ENCODE measurements around the gene PPP2R5E.
A peak's percentile ranks its signal among the peaks of the same experiment; 100 is the strongest.

PPP2R5E gene

DNA sequence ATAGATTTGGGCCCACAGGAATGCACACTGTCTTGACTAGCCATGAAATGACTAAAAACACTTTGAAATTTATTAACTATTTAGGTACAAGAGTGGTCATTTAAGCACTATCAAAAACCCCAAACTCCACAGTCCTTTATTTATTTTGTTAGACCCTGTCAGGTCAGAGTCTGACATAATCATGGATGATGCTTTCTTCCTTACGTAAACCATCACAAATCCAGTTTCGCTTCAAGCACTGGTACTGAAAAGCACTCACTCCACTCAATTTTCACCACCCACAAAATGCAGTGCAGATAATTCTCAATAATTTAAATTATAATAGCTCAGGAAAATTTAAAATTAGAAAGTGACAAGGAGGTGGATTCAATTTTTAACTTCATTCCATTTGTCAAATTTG is 25.8 kb downstream of the PPP2R5E start:
- no peak for DNase-seq

DNA sequence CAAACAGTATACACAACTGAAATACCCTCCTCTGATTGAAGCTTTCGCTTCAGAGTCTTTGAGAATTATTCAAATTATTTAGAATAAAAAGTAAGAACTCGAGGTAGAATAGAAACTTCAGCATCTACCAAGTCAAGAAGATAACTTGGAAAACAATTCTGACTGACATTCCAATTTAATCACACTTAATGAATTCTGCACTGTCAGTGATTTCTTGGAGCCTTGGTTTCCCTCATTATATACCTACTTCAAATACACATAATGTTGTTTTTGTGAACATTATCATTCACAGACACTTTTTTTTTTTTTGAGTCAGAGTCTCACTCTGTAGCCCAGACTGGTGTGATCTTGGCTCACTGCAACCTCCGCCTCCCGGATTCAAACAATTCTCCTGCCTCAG is 27.9 kb downstream of the PPP2R5E start:
- no peak for DNase-seq

DNA sequence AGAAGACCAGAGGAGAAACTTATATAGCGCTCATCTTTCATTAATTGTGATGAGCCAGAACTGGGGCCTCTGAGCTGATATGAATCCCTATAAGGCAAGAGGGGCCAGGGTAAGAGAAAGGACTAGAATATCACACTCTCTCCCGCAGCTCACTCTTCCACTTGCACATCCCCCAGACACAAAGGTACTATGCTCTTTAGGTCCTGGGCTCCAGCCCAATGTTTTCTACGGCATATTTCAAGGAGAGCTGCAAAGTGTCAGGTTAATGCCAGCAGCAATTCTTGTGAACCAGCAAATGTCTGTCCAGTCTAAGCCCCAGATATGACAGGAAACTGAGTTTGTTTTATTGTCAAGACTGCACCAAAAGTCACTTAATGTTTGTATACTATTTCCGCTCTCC is 29.4 kb downstream of the PPP2R5E start:
- DNase-seq: no peak

DNA sequence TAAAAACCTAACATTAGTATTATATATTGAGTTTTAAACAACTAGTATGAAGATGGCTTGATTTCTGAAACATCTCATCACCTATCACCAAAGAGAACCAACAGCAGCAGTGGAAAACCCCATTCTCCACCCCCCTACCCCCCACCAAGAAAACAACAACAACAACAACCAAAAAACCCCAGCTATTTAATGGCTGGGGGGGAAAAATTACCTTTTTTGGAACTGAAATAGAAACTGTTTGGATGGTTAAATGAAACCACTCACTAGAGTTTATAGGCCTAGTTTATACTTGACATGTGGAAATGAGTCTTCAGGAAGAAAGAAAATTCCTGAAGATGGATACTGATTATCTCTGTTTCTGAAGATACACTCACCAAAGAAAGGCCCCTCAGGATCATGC is 30.3 kb downstream of the PPP2R5E start:
- no peak for DNase-seq

DNA sequence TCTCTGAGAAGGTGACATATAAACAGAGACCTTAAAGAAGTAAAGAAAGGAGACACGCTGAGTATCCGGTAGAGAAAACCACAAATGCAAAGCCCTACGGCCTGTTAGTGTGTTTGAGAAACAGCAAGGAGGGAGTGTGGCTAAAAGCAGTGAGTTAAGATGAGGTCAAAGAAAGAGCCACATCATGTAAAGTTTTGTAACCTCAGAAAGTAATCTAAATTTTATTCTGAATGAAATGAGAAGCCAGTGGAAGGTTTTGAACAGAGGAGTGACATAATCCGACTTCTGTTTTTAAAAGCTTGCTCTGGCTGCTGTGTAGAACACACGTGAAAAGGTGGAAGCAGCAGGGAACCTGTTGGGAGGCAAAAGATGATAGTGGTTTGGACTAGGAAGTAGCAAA is 32.6 kb downstream of the PPP2R5E start:
- DNase-seq: peak; percentile 33

DNA sequence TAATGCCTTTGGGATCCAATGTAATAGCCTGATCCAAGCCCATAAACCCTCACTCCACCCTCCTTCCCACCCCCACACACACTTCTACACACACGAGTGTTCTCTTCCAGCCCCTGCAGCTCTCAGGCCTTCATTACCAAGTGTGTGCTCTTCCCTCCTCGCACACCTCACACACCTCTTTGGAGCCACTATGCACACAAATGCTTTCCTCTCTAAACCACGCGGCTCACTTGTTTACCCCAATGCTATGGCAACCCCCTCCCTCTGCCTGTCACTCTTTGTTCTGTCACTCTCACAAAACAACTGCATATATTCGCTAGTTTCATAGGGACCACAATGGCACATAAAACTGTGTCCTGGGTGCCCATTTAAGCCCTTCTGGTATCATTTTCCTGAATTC is 35.1 kb downstream of the PPP2R5E start:
- DNase-seq: no peak

DNA sequence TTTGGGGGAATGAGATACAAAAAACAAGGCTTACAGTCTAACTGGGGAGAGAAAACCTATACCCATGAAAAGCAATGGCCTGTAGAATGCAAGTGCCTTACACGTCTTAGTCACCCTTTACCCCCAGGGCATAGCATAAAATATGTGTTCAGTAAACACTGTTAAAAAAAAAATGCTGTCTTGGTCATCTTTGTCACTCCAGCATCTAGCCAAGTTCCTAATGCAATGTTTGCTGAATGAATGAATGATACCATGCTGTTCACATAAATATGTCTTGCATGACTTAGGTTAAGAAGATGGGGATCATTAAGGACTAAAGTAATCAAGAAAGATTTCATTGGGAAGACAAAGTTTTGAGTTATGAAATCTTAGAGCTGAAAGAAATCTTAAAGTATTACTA is 38.5 kb downstream of the PPP2R5E start:
- no peak for DNase-seq

DNA sequence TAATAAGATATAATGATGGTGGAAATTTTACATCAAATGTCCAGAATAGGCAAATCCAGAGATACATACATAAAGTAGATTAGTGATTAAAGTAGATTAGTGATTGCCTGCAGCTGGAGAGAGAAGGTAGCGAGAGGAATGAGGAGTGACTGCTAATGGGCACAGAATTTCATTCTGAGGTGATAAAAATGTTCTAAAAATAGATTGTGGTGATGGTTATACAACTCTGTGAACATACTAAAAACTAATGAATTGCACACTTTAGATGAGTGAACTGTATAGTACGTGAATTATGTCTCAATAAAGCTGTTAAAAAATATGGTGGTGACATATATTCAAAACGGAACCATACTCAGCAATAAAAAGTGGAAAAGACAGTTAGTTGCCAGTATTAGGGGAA is 41.7 kb downstream of the PPP2R5E start:
- no peak for DNase-seq

DNA sequence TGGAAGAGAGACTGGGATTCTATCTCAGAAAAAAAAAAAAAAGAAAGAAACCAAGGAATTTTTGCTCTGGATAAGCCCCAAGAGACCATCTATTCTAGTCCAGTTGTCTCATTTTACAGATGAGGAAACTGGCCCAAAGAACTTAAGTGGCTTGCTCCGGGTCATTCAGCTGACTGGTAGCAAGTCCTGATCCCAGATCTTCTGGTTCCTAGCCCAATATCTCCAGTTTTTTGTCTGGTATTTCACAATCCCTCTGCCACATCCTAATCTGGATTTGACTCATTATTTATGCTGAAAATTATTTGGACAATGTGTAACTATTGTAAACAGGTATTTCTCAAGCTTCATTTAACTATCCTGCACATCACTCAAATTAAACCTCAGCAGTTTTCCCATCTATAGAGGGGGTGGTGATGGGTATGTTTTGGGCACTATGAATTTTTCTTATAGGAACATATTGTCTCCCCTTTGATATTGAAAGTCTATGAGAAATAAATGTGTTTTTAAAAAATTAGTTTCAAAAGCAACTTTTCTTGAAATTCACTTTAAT is 43.4 kb downstream of the PPP2R5E start:
- DNase-seq: no peak

DNA sequence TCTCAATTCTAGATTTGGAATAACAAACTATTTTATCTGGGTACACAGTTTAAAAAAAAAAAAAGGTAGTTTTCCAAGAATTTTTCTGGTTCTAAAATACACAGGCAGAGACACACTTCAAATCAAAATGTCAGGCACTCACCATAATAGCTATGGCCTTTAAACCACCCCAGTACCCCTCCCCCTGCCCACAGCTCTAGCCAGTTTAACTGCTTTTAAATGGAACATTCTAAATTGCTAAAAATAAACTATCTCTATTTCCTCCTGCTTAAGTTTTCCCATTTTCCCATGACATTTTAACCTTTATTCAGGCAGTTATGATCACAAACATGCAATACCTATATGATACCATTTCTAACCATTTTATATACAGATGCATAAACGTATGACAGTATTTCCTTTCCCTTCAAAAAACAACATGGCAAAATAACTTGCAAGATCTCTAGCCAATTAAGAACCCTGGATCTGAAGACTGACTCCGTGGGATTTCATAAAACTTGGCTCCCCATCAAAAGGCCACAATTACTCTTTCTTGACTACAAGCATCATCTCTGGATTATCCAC is 46.3 kb downstream of the PPP2R5E start:
- no peak for DNase-seq

DNA sequence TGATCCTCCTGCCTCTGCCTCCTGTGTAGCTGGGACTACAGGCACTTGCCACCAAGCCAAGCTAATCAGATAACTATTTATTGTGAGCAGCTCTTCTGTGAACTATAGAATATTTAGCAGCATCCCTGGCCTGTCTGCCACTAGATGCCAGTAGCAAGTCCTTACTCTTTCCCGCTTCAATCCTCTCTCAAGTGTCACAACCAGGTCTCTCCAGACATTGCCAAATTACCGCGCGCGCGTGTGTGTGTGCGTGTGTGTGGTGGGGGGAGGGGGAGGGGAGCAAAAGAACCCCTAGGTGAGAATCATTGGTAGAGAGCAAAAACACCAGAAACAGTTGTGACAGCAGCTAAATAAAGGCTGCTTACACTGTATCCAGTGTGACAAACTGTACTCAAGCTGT is 49.9 kb downstream of the PPP2R5E start:
- no peak for DNase-seq

DNA sequence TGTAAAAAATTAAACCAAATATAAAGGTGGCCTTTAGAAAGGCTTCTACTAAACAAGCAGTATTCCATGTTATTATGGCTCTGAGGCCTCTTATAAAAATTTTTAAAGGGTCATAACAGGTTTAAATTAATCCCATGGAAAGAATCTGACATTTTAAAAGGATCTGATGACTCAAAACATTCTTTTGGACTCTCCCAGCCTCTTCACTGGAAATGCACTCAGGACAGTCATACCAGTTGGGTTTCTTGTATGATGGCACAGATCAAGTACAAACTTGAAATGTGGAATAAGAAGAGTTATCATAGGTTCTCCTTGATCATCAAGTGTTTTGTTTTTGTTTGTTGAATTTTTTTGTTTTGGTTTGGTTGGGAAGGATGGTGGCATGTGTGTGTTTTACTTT is 50.8 kb downstream of the PPP2R5E start:
- DNase-seq: no peak

DNA sequence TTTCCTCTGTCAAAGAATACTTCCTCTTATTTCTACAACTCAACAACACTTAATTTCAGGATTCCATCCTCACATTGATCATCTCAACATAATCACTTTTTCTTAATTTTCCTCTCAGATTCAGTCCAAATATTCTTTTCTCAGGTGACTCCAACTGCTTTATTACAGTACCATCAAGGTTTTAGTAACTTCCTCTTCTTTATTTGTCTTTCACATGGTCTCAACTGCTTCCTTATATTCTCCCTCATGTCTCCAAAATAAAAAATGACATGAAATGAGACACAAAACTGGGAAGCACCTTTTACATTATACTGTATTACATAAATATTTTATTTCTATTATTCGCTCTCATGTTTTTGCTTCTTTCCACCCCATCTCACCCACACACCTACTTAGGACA is 55.5 kb downstream of the PPP2R5E start:
- no peak for DNase-seq

DNA sequence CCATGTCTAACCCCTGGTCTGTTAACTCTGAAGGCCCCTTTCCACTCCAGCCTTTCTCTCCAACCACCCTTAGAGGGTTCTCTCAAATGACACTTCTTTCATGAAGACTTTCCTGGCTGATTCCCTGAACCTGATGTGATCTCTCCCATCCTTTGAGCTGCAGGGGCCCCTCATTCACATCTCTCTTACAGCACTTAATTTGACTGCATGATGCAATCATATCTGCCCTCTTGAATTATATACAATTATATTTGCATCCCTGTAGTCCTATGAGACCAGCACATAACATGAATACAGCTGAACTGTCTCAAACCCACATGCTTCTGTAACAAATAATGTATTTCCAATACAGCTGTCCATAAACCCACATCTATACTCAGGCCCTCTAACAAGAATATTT is 56.4 kb downstream of the PPP2R5E start:
- no peak for DNase-seq

DNA sequence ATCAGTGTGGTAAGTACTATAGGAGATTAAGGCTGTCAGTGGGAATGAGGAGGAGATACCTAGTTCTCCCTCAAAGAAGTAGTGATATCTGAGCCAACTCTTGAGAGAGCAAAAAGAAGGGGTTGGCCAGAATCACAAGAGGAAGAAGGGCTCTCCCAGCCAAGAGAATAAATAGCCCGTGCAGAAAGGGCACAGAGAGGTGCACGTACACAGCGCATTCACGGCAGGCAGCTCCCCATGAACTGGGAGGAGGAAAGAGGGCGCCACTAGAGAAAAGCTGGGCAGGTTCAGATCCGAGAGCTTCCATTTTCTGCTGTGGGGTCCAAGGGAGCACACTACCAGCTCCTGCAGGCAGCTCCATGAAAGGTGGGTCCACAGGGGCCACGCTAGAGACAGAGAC is 59.9 kb downstream of the PPP2R5E start:
- no peak for DNase-seq

DNA sequence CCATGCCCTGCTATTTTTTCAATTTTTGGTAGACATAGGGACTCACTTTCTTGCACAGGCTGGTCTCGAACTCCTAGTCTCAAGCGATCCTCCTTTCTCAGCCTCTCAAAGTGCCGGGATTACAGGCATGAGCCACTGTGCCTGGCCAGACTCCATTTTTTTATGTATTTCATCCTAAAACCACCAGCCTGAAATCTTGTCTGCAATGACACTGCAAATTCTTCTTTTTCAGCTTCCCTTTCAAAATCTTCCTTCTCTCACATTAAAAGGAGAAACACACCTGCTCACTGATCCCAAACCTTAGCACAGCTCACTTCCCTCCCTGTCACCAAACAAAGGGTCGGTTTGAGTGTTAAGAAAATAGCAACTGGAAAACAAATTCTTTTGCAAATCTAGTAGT is 62.6 kb downstream of the PPP2R5E start:
- no peak for DNase-seq

DNA sequence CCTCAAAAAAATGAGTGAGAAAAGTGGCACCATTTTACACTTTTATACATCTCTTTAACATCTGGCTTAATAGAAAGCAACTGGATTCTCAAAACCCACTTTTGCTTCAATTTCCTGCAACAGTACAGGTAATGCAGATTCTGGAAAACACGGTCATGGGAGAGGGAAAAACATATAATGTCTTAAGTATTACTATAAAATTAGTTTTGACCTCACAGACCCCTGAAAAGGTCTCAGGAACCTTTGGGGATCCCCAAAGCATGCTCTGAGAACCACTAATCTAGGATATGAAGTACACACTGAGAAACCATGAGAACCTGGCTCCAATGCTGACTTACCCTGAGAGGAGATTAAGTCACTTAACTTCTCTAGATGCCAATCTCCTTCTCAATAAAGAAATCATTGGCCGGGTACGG is 64.7 kb downstream of the PPP2R5E start:
- DNase-seq: peak; percentile 60

DNA sequence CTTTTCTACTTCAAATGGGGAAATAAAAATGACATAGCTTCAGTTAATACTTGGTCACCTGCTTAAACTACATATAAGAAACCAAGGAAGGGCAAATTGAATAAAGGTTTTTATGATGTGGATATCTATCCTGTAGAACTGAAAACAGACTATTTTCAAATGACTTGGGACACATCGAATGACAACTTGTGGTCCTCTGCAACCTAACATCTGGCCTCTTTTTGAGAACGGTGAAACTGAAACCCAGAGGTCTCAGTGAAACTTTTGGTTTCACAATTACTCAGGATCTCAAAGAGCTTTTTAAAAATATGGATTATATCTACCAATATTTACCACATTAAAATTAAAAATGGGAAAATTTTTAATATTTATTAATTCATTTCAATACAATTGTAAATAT is 65.2 kb downstream of the PPP2R5E start:
- DNase-seq: peak; percentile 88

DNA sequence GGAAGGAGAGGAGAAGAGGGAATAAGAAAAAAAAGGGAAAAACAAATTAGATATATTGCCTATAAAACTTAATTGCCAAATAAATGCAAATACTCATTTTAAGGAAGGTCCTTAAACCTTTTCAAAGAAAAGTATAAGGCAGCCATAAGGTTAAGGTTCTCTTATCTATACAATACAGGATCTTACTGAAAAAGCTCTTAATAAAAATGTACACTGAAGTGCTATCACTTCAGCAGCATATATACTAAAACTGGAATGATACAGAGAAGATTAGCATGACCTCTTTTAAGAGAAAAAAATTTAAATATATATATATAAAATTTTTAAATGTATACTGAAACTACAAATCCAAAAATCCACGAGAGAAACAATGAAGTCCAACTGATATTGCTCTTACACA is 65.6 kb downstream of the PPP2R5E start:
- DNase-seq: no peak

DNA sequence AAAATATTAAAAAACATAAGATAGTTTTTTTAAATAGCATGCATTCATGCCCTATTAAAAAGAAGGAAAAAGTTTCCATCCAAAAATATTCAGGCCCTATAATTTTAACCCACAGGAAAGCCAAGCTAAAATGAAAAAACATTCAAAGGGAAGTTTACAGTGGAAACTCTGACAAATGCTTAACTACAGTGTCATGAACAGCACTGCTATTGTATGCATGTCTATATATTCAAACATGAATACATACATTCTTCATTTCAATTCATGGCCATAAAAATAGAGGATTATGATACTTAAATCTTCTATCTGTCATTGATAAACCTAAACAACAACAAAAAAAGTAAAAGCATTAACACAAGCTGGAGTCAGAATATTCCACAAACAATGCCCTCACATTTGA is 67.4 kb downstream of the PPP2R5E start:
- DNase-seq: no peak

DNA sequence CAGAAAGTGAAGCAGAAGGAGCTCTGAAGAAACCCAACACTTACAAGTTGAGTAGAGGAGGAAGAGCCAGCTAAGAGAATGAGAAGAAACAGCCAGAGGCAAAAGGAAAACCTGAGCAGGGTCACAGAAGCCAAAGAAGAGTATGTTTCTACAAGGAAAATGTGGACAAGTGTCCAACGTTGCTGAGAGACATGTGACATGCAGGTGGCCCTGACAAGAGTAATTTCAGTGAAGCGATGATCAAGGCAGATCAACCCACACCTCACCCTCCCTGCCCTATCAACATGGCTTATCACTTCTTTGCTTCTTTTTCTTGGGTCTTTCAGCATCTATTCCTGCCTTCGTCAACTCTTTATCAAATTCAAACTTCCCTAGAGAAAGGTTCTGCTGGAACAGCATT is 68.3 kb downstream of the PPP2R5E start:
- no peak for DNase-seq

DNA sequence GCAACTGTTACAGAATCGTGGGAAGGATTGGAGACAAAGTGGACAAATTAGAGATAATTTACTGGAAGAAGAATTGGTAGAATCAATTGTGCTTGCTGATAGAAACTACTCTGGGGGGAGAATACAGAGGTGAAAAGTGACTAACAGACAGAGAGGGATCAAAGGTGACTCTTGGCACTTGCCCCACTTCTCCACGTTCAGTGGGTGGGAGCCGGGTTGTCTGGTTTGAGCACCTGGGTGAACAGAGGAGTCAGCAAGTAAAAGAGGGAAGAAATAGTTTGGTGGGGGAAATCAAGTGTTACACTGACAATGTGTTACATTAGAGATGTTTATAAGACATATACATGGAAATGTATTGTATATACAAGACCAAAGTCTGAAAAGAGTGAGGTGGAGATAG is 69.1 kb downstream of the PPP2R5E start:
- no peak for DNase-seq

DNA sequence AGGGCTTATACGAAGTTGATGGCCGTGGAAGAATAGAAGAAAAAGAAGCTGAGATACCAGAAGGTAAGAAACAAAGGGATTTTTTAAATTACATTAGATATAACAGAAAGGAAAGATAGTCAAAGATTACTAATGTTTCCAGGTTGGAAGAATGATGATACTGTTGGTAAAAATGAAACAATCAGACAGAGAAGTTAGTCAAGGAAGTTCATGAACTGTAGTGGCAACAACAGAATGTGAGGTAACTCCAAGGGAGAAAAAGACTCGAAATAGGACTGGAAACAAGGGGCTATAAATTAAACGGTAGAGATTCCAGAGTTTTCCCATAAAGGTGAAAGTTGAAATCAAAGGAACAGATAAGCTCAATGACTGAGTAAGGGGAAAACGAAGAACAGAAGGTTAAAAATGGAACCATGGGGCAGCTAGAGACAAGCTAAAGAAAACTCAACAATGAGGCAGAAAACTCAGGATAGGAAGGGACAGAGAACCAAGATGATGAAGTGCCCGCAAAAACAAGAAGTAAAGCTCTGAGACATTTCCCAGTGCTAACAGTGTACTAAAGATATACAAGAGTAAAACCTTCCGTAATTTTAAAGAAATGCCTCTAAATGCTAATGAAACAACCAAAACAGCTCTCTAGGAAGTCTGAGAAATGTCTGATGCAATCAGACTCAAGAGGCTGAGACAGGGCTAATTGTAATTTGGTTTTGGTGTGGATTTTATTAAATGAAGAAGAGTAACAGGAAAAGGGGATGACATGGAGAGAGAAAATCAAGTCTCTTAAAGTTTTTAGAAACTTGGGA is 70.0 kb downstream of the PPP2R5E start:
- DNase-seq: no peak

DNA sequence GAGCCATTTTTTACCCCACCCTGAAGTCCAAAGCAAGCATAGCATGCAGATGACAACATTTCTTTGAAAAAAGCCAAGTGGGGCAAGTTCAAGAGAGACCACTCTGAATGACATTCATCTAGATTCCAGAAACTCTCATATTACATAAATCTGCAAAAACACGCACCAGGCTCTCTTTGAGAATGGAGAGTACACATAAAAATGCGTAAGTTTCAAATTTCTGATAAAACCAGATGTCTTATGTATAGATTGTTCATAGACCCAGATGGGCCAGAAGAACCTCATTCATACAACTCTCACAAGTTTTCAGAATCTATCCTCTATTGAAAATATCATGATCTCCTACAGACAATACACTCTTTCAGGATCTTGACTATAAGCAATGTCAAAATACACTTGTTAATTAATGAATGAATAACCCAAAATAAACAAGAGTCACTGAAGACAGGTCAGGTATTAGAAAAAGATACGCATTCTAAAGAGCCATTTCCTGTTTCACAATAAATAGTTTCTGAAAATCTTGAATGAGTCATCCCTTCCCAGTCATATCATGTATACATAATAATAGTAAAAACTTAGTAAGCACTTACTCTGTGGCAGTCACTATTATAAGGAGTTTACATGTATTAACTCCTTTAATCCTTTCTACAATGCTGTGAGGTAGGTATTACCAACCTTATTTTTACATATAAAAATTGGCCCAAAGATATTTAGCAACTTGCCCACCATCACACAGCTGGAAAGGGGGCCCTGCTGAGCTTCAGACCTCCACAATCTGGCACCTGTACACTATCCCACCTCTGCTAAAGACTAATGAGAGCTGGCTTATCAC is 72.0 kb downstream of the PPP2R5E start:
- peak; percentile 80 for DNase-seq

All from activated CD4-positive, alpha-beta T cell treated with anti-CD3 and anti-CD28 coated beads, Interleukin-10, Interleukin-2, amounts not matched to agents 100 ng/mL and 50 ng/mL, durations not matched to agents 16 hours and 8 hours (primary cell).